Brain microvascular endothelial cell (primary cell): ENCODE measurements around the gene SP7.
"Not testable (repeated sequence)": the region's sequence is repeated elsewhere in the genome, so short reads cannot be mapped to it uniquely, and the experiment has no call there.

ENCODE experiments used
- DNase-seq: peaks from one replicate; pipeline ENCODE4 v3.0.0-alpha.2; 2020
- H3K27ac ChIP-seq: fragments of 250-450 bp; sonication (Bioruptor Pico); 2 replicates; pipeline ENCODE4 v1.5.1; 2020; ENCODE audit warnings: mild to moderate bottlenecking, moderate library complexity
- H3K27me3 ChIP-seq: fragments of 250-450 bp; sonication (Bioruptor Pico); replicated peaks from 2 replicates; pipeline ENCODE4 v1.5.1; 2020; ENCODE audit warnings: mild to moderate bottlenecking
- H3K36me3 ChIP-seq: fragments of 250-450 bp; sonication (Bioruptor Pico); replicated peaks from 2 replicates; pipeline ENCODE4 v1.5.1; 2020; ENCODE audit warnings: mild to moderate bottlenecking
- H3K4me3 ChIP-seq: 2 replicates; pipeline ENCODE4 v1.5.1; 2011; ENCODE audit warnings: low read depth, mild to moderate bottlenecking, control low read depth, low read length, moderate library complexity
- in situ Hi-C: cut with HindIII; loops from 2 replicates; pipeline ENCODE4 v1.10.0; 2017; ENCODE audit warnings: low sequenced_read_pairs, low pct_ligation_motif_present
- TF ChIP-seq, protein P1 (sequence below): IDR thresholded peaks from 2 replicates; pipeline ENCODE4 v1.5.1; 2011; ENCODE audit warnings: low read depth, mild to moderate bottlenecking, moderate library complexity, low read length, control low read depth, inconsistent platforms; ENCODE audit errors: missing control alignments

The SP7 gene

DNA sequence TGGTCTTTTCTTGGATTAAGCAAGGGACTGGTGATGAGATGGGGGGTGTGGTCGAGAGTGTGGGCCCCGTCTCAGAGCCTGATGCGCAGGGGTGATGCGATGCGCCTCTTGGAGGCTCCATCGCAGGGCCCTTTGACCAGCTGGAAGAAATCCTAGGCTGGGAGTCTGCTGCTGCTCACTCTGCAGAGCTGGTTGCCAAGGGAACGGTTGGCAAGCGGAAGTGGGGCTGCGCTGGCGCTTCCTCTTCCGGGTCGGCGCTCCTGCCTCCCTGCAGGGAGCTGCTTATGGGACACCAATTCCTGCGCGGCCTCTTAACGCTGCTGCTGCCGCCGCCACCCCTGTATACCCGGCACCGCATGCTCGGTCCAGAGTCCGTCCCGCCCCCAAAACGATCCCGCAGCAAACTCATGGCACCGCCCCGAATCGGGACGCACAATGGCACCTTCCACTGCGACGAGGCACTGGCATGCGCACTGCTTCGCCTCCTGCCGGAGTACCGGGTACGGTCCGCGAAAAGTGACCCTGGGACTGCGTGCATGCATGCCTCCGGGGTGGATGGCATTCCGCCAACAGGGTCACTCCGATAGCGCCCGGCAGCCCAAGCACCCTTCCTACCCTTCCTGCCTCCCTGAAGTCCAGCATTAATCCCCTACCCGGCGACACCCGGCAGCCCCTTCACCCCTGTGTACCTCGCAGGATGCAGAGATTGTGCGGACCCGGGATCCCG is 36.5 kb downstream of the SP7 start, which contains the start of gene MYG1:
MYG1 (plus strand) TSS at position 242 of the 727 bp plus-strand sequence; CDS start at position 285, 43 bp downstream.
- TF ChIP-seq, protein P1, sequence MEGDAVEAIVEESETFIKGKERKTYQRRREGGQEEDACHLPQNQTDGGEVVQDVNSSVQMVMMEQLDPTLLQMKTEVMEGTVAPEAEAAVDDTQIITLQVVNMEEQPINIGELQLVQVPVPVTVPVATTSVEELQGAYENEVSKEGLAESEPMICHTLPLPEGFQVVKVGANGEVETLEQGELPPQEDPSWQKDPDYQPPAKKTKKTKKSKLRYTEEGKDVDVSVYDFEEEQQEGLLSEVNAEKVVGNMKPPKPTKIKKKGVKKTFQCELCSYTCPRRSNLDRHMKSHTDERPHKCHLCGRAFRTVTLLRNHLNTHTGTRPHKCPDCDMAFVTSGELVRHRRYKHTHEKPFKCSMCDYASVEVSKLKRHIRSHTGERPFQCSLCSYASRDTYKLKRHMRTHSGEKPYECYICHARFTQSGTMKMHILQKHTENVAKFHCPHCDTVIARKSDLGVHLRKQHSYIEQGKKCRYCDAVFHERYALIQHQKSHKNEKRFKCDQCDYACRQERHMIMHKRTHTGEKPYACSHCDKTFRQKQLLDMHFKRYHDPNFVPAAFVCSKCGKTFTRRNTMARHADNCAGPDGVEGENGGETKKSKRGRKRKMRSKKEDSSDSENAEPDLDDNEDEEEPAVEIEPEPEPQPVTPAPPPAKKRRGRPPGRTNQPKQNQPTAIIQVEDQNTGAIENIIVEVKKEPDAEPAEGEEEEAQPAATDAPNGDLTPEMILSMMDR = peak; percentile 51
- Histone ChIP-seq H3K27me3 (no peaks in the 10 kb centered on the region), H3K27ac (peak within 1 kb of the TSS; percentile 85), H3K36me3 (peaks cover 14% of the 10 kb centered on the region), H3K4me3 (peak within 1 kb of the TSS; percentile 96)
- peak; percentile 76 for DNase-seq
- in situ Hi-C loops = no loop called here

DNA sequence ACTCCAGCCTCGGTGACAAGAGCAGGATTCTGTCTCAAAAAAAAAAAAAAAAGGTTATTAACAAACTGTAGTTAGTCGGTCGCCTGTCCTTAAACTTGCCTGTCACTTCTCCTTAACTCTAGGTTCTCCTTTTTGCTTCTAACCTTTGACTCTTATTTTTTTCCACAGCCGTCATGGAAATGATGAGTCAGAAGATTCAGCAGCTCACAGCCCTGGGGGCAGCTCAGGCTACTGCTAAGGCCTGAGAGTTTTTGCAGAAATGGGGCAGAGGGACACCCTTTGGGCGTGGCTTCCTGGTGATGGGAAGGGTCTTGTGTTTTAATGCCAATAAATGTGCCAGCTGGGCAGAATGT is 37.1 kb downstream of the SP7 start:
- H3K4me3 ChIP-seq = peak overlapping the region; percentile 96
- in situ Hi-C loops = no loop called here
- peak overlapping the region; percentile 85 for H3K27ac ChIP-seq
- no peaks in the 10 kb centered on the region for H3K27me3 ChIP-seq
- peak; percentile 67 for DNase-seq
- H3K36me3 ChIP-seq = peaks cover 14% of the 10 kb centered on the region
- TF ChIP-seq, protein P1 = peak; percentile 21

DNA sequence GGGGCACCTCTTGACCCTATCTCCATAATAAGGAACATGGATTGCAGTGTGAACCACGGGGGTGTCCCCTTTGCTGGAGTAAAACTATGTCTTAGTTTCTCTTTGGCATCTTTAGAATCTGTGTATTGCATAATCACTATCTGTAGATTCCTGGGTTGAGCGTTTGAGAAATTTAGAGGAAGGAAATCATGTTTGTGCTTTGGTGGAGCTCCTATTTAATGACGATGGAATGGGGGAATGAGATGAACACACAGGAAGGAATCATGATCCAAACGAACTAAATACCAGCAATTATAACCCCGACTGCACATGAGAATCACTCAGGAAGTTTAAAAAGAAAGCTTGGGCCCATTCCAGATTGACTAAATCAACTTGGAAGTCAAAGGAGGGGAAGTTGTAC is 38.0 kb downstream of the SP7 start:
- Histone ChIP-seq H3K27me3 (no peaks in the 10 kb centered on the region), H3K27ac (peak overlapping the region; percentile 85), H3K36me3 (peaks cover 11% of the 10 kb centered on the region), H3K4me3 (no peak overlapping the region)
- TF ChIP-seq, protein P1 = no peak
- peak; percentile 69 for DNase-seq
- in situ Hi-C loops = no loop called here

DNA sequence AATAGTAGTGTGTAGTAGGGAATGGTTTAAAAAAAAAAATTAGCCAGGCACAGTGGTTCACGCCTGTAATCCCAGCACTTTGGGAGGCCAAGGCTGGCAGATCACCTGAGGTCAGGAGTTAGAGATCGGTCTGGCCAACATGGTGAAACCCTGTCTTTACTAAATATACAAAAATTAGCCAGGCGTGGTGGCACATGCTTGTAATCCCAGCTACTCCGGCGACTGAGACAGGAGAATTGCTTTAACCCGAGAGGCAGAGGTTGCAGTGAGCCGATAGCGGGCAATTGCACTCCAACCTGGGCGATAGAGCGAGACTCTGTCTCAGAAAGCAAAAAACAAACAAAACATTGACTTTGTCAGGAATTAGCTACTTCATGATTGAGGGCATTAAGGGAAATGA is 39.0 kb downstream of the SP7 start:
- H3K4me3 ChIP-seq, in situ Hi-C loops, DNase-seq, H3K27me3 ChIP-seq, H3K36me3 ChIP-seq: not testable (repeated sequence)
- peak overlapping the region; percentile 85 for H3K27ac ChIP-seq

DNA sequence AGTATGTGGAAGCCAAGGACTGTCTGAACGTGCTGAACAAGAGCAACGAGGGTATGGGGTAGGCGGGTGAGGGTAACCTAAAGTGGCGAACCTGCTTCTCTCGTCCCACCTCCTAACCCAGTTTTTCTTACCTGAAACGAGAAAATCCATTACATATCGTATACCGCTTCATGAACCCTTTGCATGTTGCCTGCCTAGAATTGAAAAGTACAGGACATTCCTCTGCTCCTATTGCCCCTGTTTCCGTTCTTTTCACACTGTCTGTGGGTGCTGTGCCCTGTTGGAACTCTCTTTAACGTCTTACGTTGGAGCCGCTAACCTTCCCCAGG is 40.3 kb downstream of the SP7 start:
- no peaks in the 10 kb centered on the region for H3K27me3 ChIP-seq
- peaks cover 3% of the 10 kb centered on the region for H3K36me3 ChIP-seq
- TF ChIP-seq, protein P1 = no peak
- H3K27ac ChIP-seq = peak overlapping the region; percentile 81
- in situ Hi-C loops = no loop called here
- no peak for DNase-seq
- peak overlapping the region; percentile 95 for H3K4me3 ChIP-seq

DNA sequence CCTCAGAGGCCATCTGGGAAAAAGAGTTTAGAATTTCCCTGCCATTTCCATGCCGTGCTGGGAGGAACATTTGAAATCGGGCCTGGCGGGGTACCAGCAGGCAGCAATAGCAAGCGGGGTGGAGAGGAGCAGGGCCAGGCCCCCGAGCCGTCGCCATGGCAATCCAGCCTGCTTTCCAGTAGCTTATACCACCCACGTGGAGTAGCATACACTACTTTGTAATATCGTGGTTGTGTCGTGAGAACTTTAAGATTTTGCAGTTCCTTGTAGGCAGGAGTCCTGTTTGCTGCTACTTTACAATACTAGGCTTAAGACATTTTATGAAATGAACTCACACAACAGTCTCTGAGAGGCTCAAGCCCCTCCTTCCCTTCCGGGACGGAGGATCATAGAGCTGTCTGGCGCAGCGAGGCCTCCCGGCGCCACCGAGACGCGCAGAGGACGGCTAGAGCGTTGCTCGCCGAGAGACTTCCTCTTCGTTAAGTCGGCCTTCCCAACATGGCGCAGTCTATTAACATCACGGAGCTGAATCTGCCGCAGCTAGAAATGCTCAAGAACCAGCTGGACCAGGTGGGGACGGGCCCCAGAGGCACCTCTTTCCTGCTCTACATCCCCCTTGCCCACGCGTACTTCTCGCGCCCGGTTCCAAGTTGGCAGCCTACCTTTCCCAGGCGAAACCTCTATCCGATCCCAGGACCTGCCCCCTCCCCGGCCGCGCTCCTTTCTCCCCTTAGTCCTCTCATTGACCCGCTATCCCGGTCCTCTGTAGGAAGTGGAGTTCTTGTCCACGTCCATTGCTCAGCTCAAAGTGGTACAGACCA is 40.9 kb downstream of the SP7 start, which contains the start of gene PFDN5:
PFDN5 (plus strand) TSS at position 473 of the 821 bp plus-strand sequence; CDS start at position 499, 26 bp downstream.
- peaks cover 3% of the 10 kb centered on the region for H3K36me3 ChIP-seq
- in situ Hi-C loops = no loop called here
- peak; percentile 89 for DNase-seq
- peak within 1 kb of the TSS; percentile 95 for H3K4me3 ChIP-seq
- no peaks in the 10 kb centered on the region for H3K27me3 ChIP-seq
- H3K27ac ChIP-seq = peak within 1 kb of the TSS; percentile 81
- TF ChIP-seq, protein P1 = peak; percentile 33
